ENCODE data around the gene NDUFB11.

The NDUFB11 gene

DNA sequence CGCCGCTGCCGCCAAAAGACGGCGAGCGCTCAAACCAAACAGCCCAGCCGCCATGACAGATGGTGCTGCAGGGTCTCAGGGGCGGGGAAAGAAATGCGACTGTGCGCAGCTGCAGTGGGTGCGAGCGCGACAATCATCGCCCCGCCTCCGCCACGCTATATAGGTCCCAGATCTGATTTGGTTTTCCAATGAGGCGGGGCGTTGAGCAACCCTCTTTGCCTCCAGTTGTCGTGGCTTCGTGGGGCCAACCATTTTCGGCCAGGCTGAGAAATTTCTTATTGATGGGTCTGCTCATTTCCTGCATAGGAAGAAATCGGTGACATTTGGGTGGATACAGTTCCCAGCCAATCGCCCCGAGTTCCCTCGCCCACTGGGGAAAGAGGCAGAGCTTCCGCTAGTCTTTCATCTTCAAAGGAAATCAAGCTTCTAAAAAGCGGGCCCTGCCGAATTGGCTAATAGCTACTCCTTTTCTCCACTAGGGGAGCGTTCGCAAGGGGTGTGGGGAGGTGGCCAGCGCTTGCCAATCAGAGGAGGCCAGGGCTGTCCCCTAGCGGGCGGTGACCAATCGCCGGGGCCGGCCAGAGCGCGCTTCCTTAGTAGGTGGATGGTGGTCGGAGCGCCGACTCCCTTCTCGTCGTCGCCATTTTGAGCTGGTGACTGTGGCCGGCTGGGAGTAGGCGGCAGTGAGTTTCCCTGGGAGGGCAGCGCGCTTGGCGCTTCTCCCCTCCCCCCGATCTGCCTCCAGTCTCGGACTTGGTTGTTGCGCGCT, at the start of gene NDUFB11, which contains the start of gene RBM10:
TSS of gene NDUFB11 (minus strand) at position 77 of the 769 bp plus-strand sequence. CDS start at position 54, 23 bp downstream.
TSS of gene RBM10 (plus strand) at position 596 of the 769 bp plus-strand sequence. CDS start 2,261 bp downstream, outside the sequence.
- peak; percentile 79 for DNase-seq

DNA sequence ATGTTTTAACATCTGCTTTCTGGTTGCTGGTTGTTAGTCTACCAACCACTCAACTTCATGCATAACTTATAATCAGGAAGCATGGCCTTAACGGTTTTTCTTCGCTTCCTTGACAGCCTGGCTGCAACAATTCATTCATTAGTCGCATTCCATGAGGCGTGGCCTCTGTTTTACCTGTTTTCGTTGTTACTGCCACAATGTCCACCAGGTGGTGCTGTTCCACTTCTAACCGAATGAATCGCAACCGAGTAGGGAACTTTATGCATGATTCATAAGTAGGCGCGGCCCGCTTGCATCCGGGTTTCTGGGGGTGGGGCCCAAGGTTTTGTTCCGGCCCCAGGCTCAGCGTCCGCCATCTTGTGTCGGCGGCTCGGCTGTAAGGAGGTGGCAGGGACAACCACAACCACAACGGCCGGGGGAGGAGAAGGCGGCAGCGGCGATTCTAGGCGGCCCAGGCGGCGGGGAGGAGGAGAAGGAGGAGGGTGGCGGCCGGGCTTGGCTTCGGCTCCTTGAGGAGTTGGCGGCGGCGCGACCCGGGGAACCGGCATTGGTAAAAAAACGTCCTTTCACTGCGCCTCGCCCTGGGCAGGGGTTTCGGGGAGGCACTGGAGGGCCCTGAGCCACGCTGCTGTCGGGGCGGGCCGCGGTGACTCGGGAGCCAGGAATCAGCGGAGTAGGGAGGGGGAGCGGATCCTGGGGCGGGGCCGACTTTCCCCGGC, 49.1 kb upstream of the NDUFB11 start, which contains the start of gene UBA1:
TSS of gene UBA1 (plus strand) at position 355 of the 719 bp plus-strand sequence. CDS start 4,974 bp downstream, outside the sequence.
- DNase-seq, result peak; percentile 77

DNA sequence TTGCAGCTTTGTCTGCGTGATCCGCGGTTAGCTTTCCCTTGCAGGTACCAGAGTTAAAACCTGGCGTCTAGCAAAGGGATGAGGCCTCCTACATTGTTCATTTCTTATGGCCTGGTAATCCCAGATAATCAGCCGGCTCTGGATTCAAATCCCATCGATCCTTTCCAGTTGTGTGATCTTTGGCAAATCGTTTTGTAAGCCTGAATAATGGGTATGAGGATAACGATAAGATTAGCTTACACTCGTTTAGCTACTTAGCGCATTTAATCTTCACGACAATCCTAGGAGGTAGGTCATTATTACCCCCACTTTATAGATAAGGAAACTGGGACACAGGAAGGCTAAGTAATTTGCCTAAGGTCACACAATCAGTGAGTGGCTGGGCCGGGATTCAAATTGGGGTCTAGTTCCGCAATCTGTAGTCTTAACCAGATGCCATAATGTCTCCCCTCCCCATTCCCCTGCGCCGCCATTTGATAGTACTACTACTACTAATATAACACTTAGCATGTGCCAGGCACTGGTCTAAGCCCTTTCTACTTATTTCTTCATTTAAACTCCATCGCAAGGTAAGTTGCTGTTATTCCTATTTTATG, 47.4 kb upstream of the NDUFB11 start:
- DNase-seq, result no peak

DNA sequence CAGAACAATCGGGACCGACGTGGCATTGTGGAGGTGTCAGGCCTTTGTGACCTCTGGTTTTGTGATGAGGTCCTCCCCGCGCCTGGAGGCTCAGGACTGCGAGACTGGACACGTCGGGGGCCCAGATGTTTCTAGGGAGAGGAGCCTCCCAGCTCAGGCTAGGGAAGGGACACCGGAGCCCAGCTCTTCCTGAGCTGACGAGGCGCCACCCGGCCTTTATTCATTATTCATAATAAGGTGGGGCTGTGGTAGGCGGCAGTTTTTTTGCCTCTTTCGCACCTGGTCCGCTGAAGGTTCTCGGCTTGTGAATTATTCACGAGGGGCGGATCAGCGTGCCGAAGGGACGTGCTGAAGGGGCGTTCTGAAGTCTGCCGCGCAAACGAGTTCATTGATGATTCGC, 46.8 kb upstream of the NDUFB11 start:
- DNase-seq, result peak; percentile 26

DNA sequence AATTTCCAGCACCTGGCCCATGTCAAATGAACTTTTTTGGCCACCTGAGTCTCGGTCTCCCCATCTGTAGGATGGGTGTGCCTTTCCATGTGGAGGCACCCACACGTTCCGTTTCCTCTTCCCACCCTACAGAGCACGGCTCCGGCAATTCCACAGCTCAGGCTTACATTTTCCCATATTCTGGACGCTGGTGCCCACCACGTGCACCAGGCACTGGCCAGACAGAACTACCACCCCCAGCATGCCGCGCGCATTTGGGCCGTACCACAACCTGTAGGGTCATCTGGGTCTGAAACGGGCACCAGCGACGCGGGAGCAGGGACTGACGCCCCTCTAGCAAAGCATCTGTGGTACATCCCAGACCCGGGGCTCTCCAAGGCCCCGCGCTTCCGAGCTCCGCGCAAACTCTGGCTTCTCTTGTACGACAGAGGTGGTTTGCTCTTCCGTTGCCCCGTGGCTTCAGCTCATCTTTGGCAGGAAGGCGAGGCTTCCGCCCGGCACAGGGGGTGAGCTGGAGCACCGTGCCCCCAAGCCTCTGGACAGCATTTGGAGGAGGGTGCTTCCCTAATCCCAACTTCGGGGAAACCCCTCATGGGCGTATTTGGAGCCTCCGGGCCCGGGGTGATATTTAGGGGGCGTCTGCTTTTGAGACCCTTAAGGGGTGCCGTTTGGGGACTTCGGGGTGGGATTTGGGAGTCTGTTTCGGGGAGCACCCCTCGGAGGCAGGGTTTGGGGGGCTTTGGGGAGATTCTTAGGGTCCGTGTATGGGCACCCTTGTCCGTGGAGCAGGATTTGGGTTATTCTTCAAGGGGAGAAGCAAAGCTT, 46.2 kb upstream of the NDUFB11 start:
- peak; percentile 81 for DNase-seq

DNA sequence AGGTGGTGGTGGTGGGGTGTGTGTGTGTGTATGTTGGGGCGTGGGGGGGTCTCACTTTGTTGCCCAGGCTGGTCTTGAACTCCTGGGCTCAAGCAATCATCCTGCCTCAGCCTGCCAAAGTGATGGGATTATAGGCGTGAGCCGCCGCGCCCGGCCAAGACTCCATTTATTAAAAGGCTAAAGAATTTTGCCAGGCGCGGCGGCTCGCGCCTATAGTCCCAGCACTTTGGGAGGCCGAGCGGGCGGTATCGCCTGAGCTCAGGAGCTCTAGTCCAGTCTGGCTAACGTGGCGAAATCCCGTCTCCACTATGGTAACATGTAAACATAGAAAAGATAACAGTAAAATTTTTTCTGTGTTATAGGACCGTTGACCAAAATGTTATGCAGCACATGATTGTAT, 45.4 kb upstream of the NDUFB11 start:
- DNase-seq, result no peak

DNA sequence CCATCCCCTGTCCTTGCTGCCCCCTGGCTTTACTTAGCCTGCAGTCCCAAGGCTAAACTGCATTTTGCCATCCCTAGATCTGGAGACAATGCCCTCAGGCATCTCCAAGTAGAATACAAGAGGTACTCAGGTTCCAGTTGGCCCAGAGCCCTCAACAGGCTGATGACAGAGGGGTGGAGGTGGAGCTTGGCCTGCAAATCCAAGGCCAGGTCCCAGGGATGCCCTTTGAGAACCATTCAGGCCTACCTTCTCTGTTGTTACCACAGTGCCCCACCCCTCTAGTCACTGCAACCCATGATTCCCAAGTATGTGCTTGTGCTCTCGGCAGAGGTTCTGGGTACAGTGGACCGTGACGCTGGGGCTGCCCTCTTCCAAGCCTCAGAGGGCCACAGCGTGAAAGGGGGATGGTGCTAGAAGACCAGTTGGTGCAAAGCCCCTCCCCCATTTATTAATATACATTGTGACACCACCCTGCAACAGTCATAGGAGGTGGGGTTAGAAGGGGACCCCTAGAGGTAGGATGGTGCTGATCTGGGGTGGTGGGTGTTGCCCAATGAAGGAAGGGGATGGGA, 42.7 kb upstream of the NDUFB11 start:
- peak; percentile 40 for DNase-seq

DNA sequence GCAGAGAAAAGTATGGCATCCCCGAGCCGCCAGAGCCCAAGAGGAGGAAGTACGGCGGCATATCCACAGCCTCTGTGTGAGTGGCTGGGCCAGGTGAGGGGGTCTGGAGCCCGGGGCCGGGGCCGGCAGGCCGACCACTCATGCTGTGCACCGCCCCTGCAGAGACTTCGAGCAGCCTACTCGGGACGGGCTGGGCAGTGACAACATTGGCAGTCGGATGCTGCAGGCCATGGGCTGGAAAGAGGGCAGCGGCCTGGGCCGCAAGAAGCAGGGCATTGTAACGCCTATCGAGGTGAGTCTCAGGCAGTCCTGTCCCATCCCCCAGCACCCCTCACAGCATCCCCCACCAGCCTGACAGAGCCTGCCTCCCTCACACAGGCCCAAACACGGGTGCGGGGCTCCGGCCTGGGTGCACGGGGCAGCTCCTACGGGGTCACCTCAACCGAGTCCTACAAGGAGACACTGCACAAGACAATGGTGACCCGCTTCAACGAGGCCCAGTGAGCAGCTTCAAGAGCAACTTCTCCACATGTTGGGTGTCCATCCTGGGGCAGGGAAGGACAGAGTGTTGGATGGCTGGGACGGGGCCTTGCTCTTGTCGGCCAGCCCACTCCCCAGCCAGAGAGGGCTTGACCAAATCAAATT, 41.7 kb upstream of the NDUFB11 start:
- DNase-seq, result no peak

DNA sequence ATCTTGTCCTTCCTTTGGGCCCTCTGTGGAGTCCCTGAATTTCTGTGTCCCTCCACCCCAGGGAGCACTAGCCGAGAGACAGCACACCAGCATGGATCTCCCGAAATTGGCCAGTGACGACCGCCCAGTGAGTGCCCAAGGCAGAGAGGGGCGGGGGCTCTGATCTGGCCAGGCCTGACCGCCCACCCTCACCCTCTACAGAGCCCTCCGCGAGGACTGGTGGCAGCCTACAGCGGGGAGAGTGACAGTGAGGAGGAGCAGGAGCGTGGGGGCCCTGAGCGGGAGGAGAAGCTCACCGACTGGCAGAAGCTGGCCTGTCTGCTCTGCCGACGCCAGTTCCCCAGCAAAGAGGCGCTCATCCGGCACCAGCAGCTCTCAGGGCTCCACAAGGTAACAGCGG, 40.7 kb upstream of the NDUFB11 start:
- no peak for DNase-seq

DNA sequence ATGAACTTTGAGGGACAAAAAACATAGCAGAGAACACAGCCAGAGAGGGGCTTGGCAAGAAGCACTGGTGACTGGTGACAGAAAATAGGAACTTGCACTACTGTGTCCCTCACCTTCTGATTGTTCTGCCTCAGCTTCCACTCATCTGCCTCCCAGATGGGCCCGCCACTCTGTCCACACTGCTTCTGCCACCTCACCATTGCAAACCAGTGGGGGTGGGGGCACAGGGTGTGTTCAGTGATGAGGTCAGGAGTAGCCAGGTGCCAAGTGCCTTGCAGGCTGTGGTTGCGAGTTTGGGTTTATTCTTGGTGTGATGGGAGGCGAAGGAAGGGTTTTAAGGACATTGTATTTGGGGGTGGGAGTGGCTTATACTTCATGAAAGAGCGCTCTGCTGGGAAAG, 40.0 kb upstream of the NDUFB11 start:
- no peak for DNase-seq

DNA sequence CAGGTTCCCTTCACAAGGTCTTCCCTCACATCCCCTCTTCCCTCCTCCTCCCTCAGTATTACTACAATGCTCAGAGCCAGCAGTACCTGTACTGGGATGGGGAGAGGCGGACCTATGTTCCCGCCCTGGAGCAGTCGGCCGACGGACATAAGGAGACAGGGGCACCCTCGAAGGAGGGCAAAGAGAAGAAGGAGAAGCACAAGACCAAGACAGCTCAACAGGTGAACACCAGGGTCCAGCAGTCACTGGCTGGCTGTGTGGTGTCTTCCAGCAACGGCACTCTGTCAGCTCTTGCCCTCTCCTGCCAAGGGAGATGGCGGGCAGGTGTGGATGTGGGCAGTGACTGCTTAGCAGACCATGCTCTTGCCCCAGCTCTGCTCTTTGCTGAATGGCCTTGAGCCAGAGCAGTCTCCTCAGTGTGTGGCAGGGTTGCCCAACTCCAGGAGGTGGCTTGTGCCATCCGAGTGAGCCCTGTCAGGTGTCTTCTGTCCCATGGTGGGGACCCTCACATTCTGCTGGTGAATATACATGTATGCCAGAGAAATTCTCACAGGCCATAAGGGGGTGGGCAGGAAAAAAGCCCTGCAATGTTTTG, 37.7 kb upstream of the NDUFB11 start:
- no peak for DNase-seq

DNA sequence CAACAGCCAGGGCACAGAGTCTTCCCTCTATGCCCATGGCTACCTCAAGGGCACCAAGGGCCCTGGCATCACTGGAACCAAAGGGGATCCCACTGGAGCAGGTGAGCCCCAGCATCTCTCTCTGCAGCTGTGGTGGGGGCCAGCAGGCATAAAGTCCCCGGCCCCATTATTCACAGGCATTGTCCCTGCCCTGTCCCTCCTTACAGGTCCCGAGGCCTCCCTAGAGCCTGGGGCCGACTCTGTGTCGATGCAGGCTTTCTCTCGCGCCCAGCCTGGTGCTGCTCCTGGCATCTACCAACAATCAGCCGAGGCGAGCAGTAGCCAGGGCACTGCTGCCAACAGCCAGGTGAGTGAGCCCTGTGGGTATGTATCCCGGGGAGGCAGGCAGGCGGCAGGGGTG, 36.8 kb upstream of the NDUFB11 start:
- no peak for DNase-seq

DNA sequence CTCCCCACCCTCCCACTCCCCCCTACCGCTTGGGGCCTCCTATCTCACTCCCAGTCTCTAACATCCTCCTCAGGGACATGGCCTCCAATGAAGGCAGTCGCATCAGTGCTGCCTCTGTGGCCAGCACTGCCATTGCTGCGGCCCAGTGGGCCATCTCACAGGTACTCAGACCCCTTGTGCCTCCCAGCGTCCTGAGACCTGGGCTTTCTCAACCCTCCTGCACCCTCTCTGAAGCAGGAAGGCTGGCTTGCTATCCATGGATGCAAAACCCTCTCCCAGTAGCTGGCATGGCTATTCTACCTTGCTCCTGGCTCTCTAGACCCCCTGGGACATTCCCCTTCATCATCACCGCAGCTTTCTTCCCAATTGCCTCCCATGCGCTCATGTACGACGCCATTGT, 35.8 kb upstream of the NDUFB11 start:
- DNase-seq, result no peak

DNA sequence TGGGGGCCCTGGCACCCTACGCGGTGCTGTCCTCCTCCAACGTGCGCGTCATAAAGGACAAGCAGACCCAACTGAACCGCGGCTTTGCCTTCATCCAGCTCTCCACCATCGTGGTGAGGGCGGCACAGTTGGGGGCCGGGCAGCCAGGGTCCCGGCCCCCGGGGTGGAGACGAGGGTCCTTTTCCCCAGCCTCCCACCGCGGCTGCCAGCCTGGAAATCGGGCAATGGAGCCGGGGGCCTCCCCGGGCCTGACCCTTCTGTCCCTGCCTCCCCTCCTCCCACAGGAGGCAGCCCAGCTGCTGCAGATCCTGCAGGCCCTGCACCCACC, 35.4 kb upstream of the NDUFB11 start:
- no peak for DNase-seq

DNA sequence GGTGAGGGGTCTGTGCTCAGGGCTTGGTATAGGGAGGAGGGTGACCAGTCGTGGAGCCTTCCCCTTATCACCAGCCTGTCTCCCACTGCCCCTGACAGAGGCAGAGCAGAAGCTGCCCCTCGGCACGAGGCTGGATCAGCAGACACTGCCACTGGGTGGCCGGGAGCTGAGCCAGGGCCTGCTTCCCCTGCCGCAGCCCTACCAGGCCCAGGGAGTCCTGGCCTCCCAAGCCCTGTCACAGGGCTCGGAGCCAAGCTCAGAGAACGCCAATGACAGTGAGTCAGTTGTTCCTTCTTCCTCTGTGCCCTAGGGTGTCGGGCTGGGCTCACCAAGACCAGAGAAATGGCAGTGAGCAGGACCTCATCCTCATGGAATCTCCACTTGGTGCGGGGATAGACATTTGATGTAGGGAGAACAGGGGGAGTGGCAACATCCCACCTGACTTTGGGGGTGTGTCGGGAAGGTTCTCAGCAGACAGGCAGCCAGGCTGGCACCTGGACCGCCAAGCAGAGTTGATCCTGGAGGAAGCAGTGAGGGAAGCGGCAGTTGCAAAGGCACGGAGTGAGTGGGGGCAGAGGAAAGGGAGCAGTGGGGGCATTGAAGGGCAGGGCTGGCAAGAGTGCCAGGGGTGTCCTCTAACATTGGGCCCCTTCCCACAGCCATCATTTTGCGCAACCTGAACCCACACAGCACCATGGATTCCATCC, 34.9 kb upstream of the NDUFB11 start:
- no peak for DNase-seq

DNA sequence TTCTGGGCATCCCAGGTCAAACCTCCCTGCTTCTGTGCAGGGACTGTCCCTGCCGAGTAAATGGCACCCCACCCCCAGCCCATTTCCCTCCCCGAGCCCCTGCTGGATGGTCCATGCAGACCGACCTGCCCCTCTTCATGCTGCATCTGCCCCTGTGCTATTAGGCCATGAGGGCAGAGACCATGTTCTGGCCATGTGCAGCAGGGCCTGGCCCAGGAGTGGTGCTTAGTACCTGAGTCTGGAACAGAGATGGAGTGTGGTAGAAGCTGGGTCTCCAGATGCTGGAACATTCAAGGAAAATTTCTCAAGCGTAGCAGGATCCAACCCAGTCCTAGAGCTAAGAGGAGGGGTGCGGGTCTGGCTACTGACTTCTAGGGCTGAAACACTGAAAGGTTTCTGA, 33.8 kb upstream of the NDUFB11 start:
- DNase-seq, result no peak

DNA sequence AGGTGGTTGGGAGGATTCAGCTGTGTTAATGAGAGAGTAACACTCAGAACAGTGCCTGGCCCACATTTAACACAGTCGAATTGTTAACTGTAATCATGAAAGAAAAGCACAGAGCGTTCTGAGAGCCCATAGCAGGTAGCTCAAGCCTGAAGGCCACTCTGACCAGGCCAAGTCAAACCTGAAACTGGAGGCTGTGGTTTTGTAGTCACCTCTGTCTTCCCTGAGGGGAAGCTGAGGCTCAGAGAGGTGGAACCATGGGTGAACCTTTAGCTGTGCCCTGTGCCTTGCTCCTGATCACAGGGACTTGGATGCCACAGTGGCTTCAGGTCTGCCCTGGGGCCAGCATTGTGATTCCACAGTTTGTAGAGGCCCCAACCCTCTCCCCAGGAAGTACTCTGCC, 32.6 kb upstream of the NDUFB11 start:
- no peak for DNase-seq

DNA sequence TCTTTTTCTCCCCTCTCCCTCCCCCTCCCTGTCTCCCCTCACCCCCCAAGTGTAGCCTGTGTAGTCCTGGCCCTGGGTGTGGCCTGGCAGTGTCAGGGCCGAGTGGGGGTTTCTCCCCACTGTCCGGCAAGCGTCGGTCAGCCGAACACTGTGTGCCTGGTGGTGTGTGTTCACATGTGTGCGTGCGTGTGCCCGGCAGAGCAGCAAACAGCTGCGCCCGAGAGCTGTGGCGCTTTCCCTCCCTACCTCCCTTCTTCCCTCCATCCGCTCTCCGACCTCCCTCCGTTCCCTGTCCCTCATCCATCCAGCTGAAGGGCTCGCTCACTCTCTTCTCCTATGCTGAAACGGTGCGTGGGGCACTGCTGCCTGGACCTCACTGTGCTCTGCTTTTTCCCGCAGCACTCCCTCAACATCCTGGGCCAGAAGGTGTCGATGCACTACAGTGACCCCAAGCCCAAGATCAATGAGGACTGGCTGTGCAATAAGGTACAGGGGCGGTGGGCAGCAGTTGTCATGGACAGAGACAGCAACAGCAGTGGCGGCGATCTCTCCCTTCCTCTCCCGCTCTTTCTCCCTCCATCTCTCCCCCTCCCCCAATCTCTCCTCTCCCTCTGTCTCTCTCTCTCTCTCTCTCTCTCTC, 31.7 kb upstream of the NDUFB11 start:
- DNase-seq, result no peak

DNA sequence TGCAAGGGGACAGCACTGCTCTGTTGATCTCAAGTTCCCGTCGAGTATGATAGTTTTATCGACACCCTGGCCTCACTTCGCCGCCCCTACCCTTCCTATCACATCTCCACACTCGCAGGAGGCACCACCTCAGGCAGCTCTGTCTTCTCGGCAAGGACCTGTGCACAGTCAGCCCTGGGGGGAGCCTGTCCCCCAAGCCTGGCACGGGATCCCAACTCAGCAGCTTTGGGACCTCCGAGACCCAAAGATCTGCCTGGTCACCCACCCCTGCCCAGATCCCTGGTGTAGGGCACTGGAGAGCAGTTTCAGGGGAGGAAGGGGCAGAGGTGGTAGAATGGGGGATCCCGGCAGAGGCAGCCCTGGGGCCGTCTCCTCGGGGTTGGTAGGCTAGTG, 31.1 kb upstream of the NDUFB11 start:
- DNase-seq, result no peak

DNA sequence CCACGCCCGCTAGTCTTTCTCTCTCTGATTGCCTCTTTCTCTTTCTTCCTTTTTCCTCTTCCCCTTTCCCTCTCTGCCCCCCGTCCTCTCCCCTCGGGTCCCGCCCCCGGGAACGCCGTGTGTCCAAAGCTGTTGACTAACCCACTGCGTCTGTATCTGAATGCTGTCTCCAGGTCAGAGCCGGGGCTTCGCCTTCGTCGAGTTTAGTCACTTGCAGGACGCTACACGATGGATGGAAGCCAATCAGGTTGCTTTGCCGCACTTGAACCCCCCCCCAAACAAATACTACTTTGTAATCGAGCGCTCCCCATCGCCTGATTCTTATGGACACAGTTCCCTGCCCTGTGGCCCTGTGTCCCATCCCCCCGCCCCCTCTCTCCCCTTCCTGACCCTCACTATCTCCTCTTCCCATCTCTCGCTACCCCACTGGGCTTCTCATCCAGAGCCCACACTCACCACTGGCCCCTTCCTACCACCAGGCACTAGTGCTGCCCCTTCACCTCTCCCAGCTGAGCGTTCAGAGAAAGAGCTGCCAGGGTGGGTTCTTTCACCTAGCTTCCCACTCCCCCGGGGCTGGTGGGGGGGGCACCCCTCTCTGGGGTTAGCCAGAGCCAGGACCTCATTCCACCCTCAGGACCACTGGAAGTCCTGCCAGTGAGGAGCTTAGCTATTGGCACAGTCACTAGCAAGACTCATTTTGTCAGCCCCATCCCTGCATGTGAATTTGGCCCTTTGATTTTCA, 30.5 kb upstream of the NDUFB11 start:
- no peak for DNase-seq
